ENCODE data around the gene TMEM202.
"Not testable (repeated sequence)": the region's sequence is repeated elsewhere in the genome, so short reads cannot be mapped to it uniquely, and the experiment has no call there.

GRCh38 chr15:72379106-72379505, 19.0 kb upstream of the TMEM202 start:
- not testable (repeated sequence) for TF ChIP-seq CTCF (conservative IDR thresholded peaks at IDR 0.05; ENCODE audit: low read length); EZH2phosphoT487 (IDR thresholded peaks at IDR 0.05; ENCODE audit: borderline replicate concordance)

Measured in Loucy (cell line).